ENCODE data around the gene GRM1.
A peak's percentile ranks its signal among the peaks of the same experiment; 100 is the strongest.

The GRM1 gene

DNA sequence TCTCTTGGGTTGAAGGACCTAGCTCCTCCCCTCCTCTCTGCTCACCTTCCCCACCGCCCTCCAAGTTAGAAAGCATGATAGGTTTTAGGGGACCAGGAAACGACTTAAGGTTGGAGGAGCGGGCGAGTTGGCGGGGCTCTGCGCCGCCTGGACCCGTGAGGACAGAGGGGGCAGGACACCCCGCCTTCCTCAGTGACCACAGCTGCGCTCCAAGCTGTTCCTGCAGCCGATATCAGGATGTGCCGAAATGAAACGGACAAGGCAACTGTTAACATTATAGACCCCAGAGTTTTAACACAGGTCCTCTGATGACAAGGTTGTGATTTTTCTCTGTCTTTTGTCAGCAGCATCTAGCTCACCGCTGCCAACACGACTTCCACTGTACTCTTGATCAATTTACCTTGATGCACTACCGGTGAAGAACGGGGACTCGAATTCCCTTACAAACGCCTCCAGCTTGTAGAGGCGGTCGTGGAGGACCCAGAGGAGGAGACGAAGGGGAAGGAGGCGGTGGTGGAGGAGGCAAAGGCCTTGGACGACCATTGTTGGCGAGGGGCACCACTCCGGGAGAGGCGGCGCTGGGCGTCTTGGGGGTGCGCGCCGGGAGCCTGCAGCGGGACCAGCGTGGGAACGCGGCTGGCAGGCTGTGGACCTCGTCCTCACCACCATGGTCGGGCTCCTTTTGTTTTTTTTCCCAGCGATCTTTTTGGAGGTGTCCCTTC lies at the start of gene GRM1:
Gene GRM1, plus strand, starts transcription at position 212 of the 722 bp plus-strand sequence. Its CDS starts 456 bp downstream, at position 668.
- peak; percentile 35 for DNase-seq

DNA sequence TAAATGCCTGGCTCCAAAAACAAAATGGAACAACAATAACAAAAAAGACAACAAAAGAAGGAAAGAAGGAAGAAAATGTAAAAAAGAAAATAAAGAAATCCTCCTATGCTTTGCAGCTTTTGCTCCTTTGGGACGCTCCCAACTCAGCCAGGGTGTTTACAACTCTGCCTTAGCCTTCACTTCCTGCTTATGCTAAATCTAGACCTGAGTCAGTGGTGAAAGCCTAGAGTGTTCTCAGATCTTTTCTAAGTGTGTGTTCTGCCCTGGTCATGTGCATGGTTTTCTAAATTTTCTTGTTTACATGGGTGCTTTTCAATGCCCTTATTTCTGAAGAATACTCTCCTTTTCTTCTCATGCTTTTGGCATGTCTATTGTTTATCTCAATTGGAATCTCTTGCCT lies 19.5 kb upstream of the GRM1 start:
- no peak for DNase-seq

DNA sequence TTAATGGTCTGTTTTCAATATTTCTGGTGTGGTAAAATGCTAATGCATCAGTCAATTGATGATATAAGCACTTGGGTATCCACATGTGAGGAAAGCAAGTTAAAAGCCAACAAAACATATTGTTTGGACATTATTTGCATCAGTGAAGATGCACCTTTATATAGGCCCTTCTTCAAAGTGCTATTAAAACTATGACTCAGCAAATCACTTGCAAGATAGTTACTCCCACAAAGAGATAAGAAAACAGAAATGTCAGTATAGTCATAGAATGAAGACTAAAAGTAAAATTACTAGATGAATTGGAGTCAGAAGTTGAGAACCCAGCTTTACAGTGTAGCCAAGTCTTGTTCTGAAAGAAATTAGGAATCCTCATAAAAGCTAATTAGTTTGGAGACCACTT lies 14.6 kb upstream of the GRM1 start:
- no peak for DNase-seq

DNA sequence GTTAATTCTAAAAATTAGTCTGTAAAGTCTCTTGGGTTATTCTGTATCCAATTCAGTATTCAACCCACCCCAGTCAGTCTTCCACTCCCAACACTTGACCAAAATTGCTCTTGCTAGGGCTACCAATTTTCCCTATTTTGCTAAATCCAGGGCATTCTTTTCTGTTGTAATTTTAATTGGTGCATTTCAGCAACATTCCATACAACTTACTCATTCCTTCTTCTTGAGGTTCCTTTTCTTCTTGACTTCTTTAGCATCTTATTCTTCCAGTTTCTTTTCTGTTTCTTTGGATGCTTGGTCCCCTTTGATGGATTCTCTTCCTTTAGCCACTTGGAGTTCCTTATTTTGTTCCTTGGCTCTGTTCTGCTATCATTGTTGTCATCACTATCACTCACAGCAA lies 11.2 kb upstream of the GRM1 start:
- no peak for DNase-seq

DNA sequence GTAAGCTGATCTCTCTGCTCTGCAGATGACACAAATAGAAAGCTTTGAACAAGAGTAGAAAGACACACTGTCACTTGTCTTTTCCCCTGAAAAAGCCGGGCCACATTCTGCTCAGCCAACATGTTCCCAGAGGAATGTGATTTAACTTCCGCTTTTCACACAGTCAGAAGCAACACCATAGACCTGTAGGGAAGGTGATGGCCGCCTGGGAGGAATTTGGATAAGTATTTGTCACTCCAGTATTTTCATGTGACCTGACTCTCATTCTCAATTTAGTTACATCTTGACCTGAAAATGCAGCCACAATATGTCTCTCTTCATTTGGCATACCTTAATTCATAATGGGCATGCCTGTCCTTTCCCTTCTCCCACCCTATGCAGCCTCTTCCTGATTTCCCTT lies 2.0 kb upstream of the GRM1 start:
- no peak for DNase-seq

DNA sequence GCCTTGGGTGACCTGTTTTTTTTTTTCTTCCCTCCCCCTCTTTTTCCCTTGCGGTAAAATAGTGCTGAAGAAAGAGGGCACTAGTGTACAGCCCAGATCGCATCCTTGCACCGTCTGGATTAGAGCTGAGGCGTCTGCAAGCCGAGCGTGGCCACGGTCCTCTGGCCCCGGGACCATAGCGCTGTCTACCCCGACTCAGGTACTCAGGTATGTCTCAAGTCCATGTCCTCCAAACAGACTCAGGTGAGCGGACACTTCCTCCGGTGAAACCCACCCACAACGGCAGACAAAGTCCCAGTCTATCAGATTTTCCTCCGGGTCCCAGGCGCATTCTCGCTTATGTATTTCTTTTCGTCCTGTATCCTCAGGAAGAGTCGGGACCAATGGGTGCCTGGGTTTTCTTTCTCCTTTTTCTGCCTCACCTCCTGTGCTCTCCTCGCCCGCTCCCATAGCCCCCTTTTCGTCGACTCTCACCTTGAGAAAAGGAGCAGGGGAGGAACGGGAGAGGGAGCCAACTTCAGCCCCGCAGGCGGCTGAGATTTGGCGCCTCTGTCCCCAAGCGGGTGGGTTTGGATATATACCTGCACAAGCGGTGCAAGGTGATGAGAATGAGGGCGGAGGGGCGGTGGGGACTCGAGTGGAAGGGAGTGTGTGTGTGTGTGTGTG lies 1.1 kb upstream of the GRM1 start:
- peak; percentile 62 for DNase-seq

DNA sequence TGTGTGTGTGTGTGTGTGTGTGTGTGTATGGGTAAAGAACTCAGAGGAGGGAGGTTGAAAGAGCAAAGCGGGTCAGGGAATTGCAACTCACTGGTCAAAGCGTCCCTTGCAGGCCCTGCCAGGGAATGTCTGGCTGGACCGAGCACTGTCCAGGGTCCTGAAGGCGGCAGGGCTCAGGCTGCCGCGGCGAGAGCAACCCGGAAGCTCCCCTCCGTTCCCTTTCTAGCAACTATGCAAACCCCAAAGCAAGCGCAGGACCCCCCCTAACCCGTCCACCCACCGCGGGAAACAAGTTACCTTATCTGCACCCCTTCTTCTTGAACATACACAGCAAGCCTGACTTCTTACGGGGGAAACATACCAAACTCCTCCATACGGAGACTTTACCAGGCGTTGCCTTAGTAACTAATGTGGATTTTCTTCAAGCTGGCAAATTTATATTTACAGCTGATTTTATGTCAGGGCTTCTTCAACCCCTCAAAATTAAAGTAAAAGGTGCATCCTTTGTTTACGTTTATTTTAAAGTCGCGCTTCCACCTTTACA lies 538 bp upstream of the GRM1 start:
- DNase-seq: peak; percentile 84

DNA sequence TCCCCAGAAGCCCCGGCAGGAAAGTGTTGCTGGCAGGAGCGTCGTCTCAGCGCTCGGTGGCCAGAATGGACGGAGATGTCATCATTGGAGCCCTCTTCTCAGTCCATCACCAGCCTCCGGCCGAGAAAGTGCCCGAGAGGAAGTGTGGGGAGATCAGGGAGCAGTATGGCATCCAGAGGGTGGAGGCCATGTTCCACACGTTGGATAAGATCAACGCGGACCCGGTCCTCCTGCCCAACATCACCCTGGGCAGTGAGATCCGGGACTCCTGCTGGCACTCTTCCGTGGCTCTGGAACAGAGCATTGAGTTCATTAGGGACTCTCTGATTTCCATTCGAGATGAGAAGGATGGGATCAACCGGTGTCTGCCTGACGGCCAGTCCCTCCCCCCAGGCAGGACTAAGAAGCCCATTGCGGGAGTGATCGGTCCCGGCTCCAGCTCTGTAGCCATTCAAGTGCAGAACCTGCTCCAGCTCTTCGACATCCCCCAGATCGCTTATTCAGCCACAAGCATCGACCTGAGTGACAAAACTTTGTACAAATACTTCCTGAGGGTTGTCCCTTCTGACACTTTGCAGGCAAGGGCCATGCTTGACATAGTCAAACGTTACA lies 817 bp downstream of the GRM1 start:
- peak; percentile 3 for DNase-seq

DNA sequence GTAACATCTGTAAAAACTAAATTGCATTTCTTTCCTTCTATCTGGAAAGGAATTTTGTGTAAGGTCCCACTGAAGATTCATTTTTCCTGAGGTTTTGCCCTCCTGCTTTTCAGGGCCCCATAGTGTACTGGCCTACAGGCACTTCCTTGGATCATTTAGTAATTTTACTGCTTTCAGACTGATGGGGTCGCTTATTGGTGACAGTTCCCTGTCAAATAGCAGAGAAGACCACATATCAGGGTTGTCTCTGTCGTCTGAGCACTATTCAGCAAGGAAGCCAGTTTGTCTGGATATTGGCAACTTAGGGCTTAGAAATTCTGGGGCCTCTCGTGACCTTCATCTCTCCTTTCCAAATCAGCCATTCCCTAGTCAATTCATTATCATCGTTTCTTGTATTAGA lies 3.5 kb downstream of the GRM1 start:
- no peak for DNase-seq

DNA sequence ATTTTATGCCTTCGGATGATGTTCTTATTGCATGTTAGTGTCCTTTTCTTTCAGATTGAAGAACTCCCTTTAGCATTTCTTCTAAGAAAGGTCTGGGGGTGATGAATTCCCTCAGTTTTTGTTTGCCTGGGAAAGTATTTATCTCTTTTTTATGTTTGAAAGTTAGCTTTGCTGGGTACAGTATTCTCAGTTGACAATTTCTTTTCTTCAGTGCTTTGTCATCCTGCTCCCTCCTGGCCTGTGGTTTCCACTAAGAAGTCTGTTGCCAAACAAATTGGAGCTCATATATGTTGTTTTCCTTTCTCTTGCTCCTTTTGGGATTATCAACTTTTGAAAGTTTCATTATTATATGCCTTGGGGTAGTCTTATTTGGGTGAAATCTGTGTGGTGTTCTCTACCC lies 11.5 kb downstream of the GRM1 start:
- DNase-seq: no peak

DNA sequence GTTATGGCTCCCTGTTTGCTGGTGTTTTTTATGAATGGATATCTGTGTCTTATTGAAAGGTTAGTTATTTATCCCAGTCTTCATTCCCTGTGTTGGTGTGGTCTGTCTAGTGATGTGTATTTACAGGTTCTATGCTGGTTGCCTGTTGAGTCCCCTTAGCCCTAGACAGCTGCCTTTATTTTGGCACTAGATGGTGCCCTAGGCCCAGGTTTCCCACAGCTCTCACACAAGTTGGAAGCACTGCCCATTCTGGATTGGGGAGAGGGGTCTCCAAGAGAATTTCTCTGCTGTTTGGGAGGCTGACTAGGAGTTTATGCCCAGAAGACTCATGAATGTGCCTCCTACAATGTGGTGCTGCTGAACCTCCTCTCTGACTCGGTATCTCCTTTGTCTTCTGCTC lies 12.4 kb downstream of the GRM1 start:
- peak; percentile 30 for DNase-seq

DNA sequence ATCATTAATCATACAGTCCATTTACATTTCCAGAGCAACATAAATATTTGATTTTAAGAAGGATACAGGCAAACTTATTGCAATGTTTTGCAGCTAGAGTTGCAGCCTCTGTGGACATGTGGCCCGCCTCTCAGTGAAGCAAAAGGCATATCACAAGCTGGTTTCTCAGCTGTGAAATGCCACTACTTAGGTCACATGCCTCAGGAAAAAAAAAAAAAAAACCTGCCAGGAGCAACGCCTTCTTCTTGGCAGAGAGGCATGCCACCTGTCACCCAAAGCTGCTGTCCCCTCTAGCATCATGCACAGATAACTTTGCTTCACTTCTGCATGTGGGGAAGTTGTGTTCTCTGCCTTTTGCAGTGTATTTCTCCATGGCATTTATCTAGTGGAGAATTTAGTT lies 18.5 kb downstream of the GRM1 start:
- DNase-seq: no peak

DNA sequence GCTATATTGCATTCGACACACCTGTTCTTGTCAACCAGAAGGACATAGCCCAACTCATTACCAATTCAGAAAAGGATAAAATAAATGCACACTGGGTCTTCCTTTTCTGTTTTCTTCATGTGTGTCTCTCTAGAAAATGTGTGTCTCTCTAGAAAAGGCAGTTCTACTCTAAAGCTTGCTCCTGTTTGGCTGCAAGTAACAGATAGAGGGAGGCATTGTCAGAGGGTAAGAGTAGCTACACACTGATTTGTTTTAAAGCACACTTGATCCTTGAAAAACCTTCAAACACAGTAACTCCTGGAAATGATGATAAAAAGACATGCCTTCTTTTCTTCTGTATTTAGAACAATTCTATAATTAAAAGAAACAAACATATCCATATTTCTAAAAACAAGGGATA lies 21.3 kb downstream of the GRM1 start:
- DNase-seq: no peak

DNA sequence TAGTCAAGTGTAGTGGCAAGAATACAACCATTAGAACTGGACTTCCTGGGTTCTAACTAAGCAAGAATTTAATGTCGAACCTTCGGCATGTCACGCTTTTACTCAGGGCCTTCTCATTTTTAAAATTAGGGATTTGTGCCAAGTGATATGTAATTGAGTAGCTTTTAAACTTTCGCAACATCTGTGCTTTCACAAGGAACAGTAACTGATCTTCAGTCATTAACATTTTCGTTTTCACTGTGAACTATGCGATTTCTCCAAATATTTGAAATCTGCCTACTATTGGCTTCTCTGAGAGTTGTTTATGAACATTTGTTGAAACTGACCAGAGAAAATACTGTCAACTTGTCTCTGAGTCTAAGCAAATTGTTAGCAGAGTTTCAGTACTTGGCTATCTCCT lies 27.6 kb downstream of the GRM1 start:
- no peak for DNase-seq

DNA sequence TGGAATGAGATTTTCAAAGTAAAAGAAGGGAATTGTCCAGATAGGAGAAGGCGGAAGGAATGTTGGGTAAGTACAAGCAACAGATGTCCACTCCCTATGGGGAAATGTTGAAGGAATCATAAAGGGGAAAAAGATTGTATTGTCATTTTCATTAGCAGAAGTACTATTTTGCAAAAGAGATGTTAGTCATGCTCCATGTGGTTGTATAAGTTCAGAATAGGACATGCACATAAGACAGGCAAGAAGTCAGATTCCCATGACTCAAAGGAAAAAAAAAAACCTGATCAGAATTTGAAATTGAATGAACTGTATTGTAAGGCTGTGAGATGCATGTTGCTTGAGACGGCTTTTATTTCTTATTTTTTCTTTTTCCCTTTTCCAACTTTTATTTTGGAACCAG lies 36.8 kb downstream of the GRM1 start:
- no peak for DNase-seq

DNA sequence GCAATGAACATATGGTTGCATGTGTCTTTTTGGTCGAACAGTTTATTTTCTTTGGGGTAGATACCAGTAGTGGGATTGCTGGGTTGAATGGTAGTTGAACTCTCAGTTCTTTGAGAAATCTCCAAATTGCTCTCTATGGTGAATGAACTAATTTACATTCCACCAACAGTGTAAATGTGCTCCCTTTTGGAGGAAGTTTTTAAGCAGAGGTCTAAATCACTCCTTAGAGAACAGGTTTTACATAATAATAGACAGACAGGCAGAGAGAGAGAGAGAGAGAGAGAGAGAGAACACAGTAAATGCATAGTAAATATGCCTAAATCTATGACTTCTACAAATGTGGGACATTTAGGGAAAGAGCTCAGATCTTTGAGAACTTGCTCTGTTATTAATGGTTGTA lies 37.6 kb downstream of the GRM1 start:
- DNase-seq: no peak

DNA sequence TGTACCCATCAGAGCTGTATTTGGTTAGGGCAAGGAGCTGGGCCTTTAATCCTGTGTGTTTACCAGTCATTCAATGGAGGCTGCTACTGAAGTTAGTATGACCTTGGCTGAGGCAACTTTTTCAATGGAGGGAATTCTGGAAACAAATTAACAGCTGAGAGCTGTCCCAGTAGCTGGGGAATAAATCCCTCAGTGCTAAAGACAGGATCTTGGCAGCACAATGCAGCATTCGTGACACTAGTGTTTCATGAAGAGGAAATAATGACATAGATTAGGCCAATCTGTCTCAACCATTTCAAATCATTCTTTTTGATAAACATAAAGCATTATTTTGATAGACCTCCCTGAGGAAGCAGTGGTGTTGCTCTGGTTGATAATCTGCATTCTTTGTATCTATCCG lies 42.9 kb downstream of the GRM1 start:
- DNase-seq: no peak

DNA sequence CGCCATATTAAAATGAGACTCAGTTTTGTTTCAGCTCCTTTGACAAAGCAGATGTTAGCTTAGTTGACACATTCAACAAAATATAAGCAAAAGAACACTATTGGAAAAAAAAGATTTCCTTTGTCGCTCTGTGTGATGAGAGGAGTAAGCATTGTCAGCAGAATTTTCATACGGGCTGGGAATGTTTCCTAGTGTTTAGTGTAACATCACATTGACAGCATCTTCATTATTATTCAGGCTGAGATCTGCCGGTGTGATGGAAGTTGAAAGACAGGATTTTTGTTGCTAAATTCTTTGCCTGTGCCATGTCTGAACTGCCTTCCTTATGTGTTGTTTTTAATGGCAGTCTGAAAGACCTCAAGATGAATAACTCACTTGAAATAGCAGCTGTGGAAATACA lies 49.1 kb downstream of the GRM1 start:
- no peak for DNase-seq

DNA sequence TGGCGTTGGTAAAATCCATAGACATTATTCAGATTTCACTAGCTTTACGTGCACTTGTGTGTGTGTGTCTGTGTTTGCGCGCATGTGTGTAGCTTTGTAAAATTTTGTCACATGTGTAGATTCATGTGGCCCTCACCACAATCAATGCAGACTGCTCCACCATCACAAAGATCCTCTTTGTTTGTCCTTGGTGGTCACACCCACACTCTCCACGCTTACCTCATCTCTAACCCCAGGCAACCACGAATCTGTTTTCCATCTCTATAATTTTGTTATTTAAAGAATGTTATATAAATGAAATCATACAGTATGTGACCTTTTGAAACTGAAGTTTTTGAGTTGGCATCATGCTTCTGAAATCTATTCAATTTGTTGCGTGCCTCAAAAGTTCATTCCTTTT lies 58.5 kb downstream of the GRM1 start:
- DNase-seq: no peak

DNA sequence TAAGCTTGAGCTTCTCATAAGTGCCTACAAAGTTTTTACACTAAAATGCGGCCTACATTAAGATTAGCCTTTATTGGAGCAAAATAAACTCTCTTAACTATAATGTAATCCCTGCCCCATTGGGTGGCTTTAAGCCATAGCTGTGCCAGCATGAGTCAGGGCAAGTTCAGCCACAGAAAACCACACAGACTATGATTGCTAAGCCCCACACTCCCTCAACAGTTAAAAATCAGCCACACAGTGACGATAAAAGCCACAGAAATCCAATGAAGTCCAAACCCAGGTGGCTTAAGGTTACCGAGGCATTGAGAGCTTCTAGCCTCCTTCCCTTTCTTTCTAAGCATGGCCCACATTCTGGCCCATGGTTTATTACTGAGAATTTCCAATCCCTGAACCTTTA lies 61.6 kb downstream of the GRM1 start:
- DNase-seq: no peak

DNA sequence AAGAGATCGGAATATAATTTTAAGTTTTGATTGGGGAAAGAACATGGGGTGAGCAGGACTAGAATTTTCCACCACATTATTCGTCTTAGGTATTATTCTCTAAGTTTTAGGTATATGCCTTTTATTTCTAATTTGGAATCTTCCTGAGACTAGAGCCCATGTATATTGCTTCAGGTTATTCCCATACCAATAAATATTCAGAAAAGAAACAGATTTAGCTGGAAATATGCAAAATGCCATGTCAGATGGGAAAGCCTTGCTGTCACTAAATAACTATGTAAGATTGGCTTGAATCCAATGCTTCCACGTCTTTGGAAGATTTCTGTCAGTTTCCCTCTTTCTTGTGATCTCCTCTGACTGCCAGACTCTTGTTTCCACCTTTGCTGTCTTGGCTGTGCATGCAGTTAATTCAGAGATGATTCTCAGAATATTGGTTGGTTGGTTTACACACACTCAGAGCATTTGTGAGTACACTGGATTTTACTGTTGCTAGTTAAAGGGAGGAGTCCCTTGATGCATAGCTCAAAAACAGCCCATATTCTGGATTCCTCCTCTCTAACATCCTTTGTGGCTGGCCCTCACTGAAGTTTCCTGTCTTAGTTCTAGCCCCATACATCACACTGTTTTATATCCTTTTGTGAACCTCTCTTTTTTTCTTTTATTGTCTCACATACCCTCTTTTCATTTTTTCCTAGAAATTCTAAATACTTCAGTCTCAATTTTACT lies 64.3 kb downstream of the GRM1 start:
- DNase-seq: no peak

DNA sequence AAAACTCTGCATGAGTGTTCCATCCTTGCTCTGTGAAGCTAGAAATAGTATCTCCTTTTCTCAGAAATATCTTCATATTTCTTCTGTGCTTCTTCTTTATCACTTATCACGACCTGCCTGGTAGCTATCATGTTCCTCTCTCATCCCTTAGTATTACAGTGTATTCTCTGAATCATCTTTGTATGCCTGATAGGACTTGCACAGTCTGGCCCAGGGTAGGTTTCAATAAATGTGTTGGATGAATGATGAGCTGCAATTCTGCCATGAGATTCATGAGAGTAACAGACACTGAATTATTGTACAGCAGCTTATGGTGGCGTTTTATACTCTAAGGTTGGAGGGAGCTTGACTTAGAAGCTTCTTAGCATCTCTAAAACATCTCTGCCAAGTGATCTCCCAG lies 66.6 kb downstream of the GRM1 start:
- no peak for DNase-seq

DNA sequence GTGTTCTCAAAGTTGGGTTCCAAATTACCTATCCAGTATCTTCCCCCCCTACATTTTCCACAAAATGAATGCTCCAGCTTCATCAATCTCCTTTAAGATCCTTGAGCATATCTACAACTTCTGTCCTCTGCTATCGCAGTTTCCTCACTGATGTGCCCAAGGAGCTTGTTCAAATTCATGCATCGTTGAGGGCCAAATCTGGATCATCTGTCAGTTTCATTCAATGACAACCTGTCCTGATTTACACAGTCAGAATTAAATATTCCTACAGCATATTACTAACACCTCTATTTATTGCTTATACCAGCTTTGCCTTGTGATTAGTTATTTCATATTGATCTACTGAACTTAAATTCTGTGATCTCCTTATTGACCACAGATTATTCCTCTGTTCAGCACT lies 68.7 kb downstream of the GRM1 start:
- no peak for DNase-seq

DNA sequence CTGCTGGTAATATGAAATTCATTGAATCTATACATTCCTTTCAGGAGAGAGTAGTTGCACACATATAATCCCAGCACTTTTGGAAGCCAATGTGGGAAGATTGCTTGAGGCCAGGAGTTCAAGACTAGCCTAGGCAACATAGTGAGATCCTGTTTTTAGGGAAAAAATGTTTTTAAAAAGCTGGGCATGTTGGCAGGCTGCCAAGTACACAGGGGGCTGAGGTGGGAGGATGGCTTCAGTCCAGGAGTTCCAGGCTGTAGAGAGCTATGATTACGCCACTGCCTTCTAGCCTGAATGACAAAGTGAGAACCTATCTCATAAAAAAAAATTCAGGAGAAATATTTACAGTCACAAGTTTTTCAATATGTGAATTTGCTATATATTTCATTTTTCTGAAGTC lies 71.9 kb downstream of the GRM1 start:
- DNase-seq: no peak

All from eye (tissue), 1 donor.